Stimulated activated CD4-positive, alpha-beta T cell treated with anti-CD3 and anti-CD28 coated beads, Interleukin-4, amount 100 ng/mL, for 24 hours (primary cell): Measurements from ENCODE around the gene SERPINB5.
"Not testable (repeated sequence)": the region's sequence is repeated elsewhere in the genome, so short reads cannot be mapped to it uniquely, and the experiment has no call there.

Experiments
- DNase-seq: peaks from one replicate; pipeline ENCODE4 v3.0.0-alpha.2; 2020

The SERPINB5 gene, protein sequence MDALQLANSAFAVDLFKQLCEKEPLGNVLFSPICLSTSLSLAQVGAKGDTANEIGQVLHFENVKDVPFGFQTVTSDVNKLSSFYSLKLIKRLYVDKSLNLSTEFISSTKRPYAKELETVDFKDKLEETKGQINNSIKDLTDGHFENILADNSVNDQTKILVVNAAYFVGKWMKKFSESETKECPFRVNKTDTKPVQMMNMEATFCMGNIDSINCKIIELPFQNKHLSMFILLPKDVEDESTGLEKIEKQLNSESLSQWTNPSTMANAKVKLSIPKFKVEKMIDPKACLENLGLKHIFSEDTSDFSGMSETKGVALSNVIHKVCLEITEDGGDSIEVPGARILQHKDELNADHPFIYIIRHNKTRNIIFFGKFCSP

GRCh38 chr18:63476668-63477067 is at the start of gene SERPINB5:
TSS of gene SERPINB5 (plus strand) at chr18:63476958. CDS start at chr18:63484429, 7,471 bp downstream.
- no peak for DNase-seq

GRCh38 chr18:63427558-63427957 is 49.2 kb upstream of the SERPINB5 start:
- no peak for DNase-seq

GRCh38 chr18:63430526-63430925 is 46.2 kb upstream of the SERPINB5 start:
- no peak for DNase-seq

GRCh38 chr18:63431180-63431579 is 45.6 kb upstream of the SERPINB5 start:
- no peak for DNase-seq

DNA sequence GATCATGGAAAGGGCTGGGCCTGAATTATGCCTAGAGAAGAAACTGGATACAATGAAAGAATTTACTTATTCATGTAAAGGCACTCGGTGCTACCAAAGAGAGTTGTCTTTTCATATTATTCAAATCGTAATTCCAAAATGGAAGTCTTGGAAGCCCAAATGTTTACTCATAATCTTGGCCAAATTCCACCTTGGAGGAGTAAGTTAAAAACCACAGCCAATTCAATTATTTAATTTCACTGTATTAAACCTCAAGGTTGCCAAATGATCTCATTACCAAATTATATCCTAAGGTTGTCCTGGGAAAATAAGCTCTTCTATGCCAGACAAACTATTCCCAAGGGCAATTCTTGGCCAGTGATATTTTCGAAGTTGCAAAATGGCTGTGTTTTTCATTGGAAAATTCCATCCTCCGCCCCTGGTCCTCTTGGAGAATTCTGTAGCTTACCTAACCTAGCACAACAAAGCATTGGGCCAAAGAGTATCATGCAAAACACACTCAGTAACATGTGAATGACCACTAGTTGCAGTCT is 43.4 kb upstream of the SERPINB5 start:
- DNase-seq: no peak

DNA sequence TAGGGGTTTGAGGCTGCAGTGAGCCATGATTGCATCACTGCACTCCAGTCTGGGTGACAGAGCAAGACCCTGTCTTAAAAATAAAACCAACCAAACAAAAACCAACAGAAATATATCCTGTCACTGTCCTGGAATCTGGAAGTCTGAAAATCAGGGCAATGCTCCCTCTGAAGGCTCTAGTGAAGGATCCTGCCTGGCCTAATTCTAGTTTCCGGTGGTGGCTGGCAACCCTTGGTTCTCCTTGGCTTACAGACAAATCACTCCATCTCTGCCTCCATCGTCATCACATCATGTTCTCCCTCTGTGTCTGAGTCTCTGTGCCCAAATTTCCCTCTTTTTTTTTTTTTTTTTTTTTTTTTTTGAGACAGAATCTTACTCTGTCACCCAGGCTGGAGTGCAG is 38.6 kb upstream of the SERPINB5 start:
- DNase-seq: no peak

GRCh38 chr18:63439334-63439733 is 37.4 kb upstream of the SERPINB5 start:
- peak; percentile 54 for DNase-seq

- DNase-seq: no peak
These were observed 36.5 kb upstream of the SERPINB5 start for GRCh38 chr18:63440219-63440618.

- DNase-seq: no peak
These were observed 35.9 kb upstream of the SERPINB5 start for GRCh38 chr18:63440881-63441280.

- DNase-seq: no peak
These were observed 32.9 kb upstream of the SERPINB5 start for GRCh38 chr18:63443829-63444228.

DNA sequence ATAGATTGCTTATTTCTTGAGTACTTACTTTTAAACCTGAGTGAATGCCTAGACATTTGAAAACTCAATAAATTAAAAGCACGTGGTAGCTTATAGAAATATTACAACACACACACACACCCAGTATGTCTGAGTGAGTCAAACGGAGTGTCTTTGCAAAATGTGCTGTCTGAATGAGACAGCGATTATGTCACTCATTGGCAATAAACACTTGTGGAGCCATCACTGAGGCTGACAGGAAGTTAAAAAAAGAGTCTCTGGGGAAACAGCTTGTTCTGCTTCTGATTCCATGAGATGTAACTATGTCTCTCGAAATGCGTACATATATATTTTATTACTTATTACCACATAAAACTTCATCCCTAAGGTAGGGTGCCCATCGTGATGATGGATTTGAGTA is 32.2 kb upstream of the SERPINB5 start:
- no peak for DNase-seq

DNA sequence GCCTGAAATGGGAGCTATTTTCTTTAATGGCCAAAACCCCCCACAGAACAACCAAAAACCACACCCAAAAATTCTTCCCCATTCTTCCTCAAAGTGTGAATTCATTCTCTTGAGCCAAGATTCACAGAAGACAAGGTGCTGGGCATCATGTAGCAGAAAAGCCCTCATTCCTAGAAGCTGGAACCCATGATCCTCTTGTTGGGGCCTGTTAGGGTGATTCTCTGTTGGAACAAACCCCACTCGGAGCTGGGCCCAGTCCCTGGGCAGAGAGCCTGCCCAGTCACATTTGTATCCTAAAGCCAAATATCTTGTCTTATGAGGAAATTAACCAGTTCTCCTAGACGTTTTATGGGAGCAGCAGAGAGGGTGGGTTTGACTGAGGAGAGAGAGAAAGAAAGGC is 31.7 kb upstream of the SERPINB5 start:
- DNase-seq: no peak

DNA sequence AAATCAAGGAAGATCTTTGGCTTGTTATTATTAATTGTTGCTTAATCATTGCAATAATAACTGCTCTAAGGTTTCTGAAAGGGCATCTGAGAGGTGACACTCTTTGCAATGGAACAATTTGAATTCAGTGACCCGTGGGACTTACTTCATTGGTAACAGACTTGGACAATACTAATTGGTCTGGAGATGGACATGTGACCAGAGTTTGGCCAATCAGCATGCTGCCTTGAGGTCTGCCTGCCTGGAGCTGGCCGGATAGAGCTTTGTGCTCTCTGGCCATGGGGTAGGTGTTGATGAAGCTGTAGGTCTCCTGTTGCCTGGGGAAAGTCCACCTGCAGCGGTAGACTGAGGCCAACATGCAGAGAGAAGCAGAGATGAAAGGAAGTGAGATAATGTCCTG is 30.5 kb upstream of the SERPINB5 start:
- no peak for DNase-seq

GRCh38 chr18:63447066-63447465 is 29.7 kb upstream of the SERPINB5 start:
- no peak for DNase-seq

GRCh38 chr18:63449426-63449825 is 27.3 kb upstream of the SERPINB5 start:
- DNase-seq: no peak

DNA sequence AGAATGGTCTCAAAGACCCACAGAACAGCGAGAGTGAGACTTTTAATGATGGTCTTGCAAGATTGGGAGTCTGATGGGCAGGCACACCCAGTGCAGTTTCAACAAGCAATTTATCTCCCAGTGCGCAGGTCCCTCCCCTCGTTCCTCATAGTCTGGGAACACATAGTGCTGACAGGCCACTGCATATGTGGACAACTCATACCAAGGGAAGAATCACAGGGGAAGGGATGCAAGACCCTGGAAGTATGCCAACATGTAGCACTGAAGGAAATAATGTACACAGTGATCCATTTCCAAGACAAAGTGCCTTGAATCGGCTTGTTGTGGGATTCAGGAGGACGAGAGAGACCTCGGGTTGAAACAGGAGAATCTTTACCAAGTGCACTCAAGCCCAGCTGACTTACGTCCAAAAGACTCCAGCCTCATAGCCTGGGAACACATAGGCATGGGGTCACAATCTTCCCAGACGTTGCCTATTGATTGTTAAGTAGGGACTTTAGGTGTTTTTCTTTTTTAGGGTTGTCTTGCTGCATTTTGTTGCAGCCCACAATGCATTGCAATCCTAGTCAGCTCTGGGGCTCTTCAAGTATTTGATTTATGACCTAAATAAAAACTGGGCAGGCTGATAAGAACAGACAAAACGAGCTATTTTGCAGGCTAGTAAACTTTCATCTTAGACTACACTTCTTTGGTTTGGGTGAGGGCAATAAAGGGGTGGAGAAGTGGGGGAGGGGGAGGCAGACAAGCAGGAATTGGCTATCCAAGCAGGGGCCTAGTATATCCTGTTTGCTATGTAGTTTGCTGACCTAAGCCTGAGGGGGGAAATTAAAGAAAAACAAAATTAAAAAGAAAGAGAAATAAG is 24.7 kb upstream of the SERPINB5 start:
- no peak for DNase-seq

DNA sequence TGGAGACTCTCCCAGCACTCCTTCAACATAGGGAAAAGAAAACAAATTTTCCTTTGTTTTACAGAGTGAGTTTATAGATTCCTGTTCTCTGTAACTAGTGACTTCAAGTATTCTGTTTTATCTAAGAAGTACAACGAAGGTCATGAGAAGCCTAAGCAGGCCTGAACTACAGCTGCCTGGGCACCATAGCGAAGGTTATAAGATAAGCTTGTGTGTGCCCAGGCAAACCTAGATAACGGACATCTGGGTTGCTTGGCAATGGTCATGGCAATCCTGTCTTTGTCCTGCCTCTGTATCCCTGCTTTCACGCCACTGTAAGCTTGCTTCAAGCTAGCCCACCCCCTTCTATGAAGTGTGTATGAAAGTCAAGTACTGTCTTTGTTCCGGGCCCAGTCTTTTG is 24.0 kb upstream of the SERPINB5 start:
- not testable (repeated sequence) for DNase-seq

DNA sequence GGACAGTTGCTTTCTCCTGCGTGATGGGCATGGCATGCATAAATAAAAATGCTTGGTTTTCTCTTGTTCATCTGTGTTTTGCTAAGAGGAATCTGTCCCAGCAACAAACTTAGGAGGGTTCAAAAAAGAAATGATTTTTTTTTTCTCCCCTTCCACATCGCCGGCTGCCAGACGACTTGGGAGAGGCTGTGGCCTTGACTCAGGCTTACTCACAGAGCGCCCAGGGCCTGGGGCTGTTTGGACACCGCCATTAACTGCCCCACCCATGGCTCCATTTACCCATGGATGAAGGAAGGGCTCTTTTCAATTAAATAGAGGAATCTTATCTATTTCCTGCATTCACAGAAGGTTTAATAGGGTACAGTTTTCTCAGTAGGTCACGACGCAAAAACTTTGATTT is 22.3 kb upstream of the SERPINB5 start:
- DNase-seq: no peak

DNA sequence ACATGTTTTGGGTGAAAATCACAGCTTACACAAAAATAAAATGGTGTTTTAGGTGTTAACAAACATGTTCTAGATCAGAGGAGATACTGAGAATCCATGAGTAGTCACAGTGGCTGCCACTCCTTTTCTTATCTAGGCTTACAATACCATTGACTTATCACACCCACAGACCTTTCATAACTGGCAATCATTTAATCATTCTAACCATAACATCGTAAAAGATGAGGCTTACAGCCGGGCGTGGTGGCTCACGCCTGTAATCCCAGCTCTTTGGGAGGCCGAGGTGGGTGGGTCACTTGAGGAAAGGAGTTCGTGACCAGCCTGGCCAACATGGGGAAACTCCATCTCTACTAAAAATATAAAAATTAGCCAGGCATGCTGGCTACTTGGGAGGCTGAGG is 18.8 kb upstream of the SERPINB5 start:
- no peak for DNase-seq

GRCh38 chr18:63460414-63460813 is 16.3 kb upstream of the SERPINB5 start:
- no peak for DNase-seq

DNA sequence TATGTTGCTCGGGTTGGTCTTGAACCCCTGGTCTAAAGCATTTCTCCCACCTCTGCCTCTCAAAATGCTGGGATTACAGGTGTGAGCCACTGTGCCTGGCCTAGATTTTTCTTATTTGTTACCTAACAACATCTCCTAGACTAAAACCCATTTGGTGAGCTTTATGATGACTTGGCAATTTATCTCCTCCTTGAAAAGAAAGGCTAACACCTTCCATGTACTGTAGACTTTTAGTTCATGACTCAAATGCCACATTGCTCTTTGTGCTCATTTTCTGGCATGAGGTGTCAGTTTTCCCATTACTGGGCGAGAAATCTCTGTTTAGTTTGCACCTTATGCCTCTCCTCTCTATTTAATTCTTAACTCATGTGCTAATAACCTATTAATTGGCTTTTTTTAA is 12.3 kb upstream of the SERPINB5 start:
- DNase-seq: no peak

DNA sequence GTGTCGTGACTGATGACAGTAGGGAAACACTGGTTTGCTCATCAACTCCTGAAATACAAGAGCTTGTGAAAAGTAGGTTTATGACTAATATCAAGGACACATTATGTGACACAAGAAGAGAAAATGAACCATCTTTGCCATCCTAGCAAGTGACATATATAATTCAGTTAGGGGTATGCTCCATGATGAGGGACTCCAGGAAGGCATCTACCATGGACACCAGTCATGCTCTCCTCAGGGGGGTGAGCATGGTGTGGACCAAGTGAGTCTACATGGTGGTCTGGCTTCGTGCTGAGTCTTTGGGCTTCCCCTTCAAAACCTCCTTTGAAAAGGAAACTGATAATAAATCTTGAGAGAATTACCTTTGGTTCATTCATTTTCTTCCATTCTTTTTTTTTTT is 11.7 kb upstream of the SERPINB5 start:
- no peak for DNase-seq

GRCh38 chr18:63467699-63468098 is 9.1 kb upstream of the SERPINB5 start:
- DNase-seq: no peak

GRCh38 chr18:63468575-63468974 is 8.2 kb upstream of the SERPINB5 start:
- no peak for DNase-seq
